ENCODE results near the gene CSNK2A1. TPM values are rescaled to one million over a fixed set of nuclear protein-coding genes. Genes with fewer than 3 reads are reported as not detected.

Gene CSNK2A1
- total and polyA plus RNA-seq, 4 donors, result 17.0 to 60.3 (median 39.7) TPM

- DNase-seq (ENCODE audit: low spot score), result no peak
- 94% methylated on average over 6 of the region's 6 CpGs for WGBS
- H3K36me3 ChIP-seq (ENCODE audit: control insufficient read depth in 4 of 4, insufficient read depth in 3 of 4, low read depth in 1 of 4, low read length in 3 of 4), result peaks cover 0 to 2% (median 0%) of the 10 kb centered on the region in 4 donors
- no peak overlapping the region for H3K27ac ChIP-seq (ENCODE audit: low read depth in 1 of 2, low read length in 2 of 2)
- H3K4me3 ChIP-seq (ENCODE audit: low read depth in 1 of 3, low read length in 3 of 3), result no peak overlapping the region
- peaks cover 0 to 6% (median 3%) of the 10 kb centered on the region in 4 donors for H3K9me3 ChIP-seq (ENCODE audit: control insufficient read depth in 4 of 4, low read length in 3 of 4)
- TF ChIP-seq HNF4A (conservative IDR thresholded peaks at IDR 0.05), result no peak
- H3K4me1 ChIP-seq (ENCODE audit: control insufficient read depth in 4 of 4, insufficient read depth in 4 of 4, low read length in 3 of 4), result no peaks in the 10 kb centered on the region
- no peaks in the 10 kb centered on the region for H3K27me3 ChIP-seq (ENCODE audit: control insufficient read depth in 4 of 4, insufficient read depth in 4 of 4, low read length in 3 of 4)
- H3K9ac ChIP-seq (ENCODE audit: low read depth in 1 of 2, low read length in 2 of 2), result no peak overlapping the region
These were observed 67.9 kb downstream of the CSNK2A1 start for GRCh38 chr20:475463-476357.

- DNase-seq (ENCODE audit: low spot score), result no peak
- Histone ChIP-seq H3K9me3 (ENCODE audit: control insufficient read depth in 4 of 4, low read length in 3 of 4) (peaks cover 0 to 6% (median 3%) of the 10 kb centered on the region in 4 donors), H3K4me3 (ENCODE audit: low read depth in 1 of 3, low read length in 3 of 3) (no peak overlapping the region), H3K4me1 (ENCODE audit: control insufficient read depth in 4 of 4, insufficient read depth in 4 of 4, low read length in 3 of 4) (peaks cover 0 to 5% (median 2%) of the 10 kb centered on the region in 4 donors), H3K27ac (ENCODE audit: low read depth in 1 of 2, low read length in 2 of 2) (no peak overlapping the region), H3K27me3 (ENCODE audit: control insufficient read depth in 4 of 4, insufficient read depth in 4 of 4, low read length in 3 of 4) (no peaks in the 10 kb centered on the region), H3K9ac (ENCODE audit: low read depth in 1 of 2, low read length in 2 of 2) (no peak overlapping the region), H3K36me3 (ENCODE audit: control insufficient read depth in 4 of 4, insufficient read depth in 3 of 4, low read depth in 1 of 4, low read length in 3 of 4) (peaks cover 0 to 2% (median 0%) of the 10 kb centered on the region in 4 donors)
- 94% methylated on average over 2 of the region's 2 CpGs for WGBS
- TF ChIP-seq FOXA2 (IDR thresholded peaks at IDR 0.05), result no peak
- TF ChIP-seq EGR1 (IDR thresholded peaks at IDR 0.05; ENCODE audit: low read depth in 2 of 2), result no peak
- TF ChIP-seq HNF4A (conservative IDR thresholded peaks at IDR 0.05), result no peak
- TF ChIP-seq YY1 (IDR thresholded peaks at IDR 0.05), result no peak
- no peak for TF ChIP-seq RXRA (IDR thresholded peaks at IDR 0.05)
- TF ChIP-seq ATF3 (IDR thresholded peaks at IDR 0.05), result no peak
- TF ChIP-seq HNF4G (IDR thresholded peaks at IDR 0.05), result no peak
- TF ChIP-seq NR2F2 (IDR thresholded peaks at IDR 0.05), result no peak
- no peak for TF ChIP-seq SP1 (IDR thresholded peaks at IDR 0.05)
These were observed 69.0 kb downstream of the CSNK2A1 start for GRCh38 chr20:474581-474980.

- 81% methylated on average over 1 of the region's 1 CpG for WGBS
- no peak overlapping the region for H3K4me3 ChIP-seq (ENCODE audit: low read depth in 1 of 3, low read length in 3 of 3)
- H3K36me3 ChIP-seq (ENCODE audit: control insufficient read depth in 4 of 4, insufficient read depth in 3 of 4, low read depth in 1 of 4, low read length in 3 of 4), result peaks cover 0 to 2% (median 0%) of the 10 kb centered on the region in 4 donors
- H3K9ac ChIP-seq (ENCODE audit: low read depth in 1 of 2, low read length in 2 of 2), result no peak overlapping the region
- H3K27me3 ChIP-seq (ENCODE audit: control insufficient read depth in 4 of 4, insufficient read depth in 4 of 4, low read length in 3 of 4), result no peaks in the 10 kb centered on the region
- no peak overlapping the region for H3K27ac ChIP-seq (ENCODE audit: low read depth in 1 of 2, low read length in 2 of 2)
- H3K9me3 ChIP-seq (ENCODE audit: control insufficient read depth in 4 of 4, low read length in 3 of 4), result peaks cover 0 to 6% (median 3%) of the 10 kb centered on the region in 4 donors
- peaks cover 0 to 8% (median 4%) of the 10 kb centered on the region in 4 donors for H3K4me1 ChIP-seq (ENCODE audit: control insufficient read depth in 4 of 4, insufficient read depth in 4 of 4, low read length in 3 of 4)
- no peak for DNase-seq (ENCODE audit: low spot score)
- no peak for TF ChIP-seq HNF4A (conservative IDR thresholded peaks at IDR 0.05)
These were observed 70.7 kb downstream of the CSNK2A1 start for GRCh38 chr20:472889-473292.

GRCh38 chr20:472137-472846 lies 71.3 kb downstream of the CSNK2A1 start:
- H3K36me3 ChIP-seq (ENCODE audit: control insufficient read depth in 4 of 4, insufficient read depth in 3 of 4, low read depth in 1 of 4, low read length in 3 of 4), result peaks cover 0 to 2% (median 0%) of the 10 kb centered on the region in 4 donors
- peaks cover 0 to 8% (median 4%) of the 10 kb centered on the region in 4 donors for H3K4me1 ChIP-seq (ENCODE audit: control insufficient read depth in 4 of 4, insufficient read depth in 4 of 4, low read length in 3 of 4)
- 87% methylated on average over 9 of the region's 9 CpGs for WGBS
- no peak overlapping the region for H3K4me3 ChIP-seq (ENCODE audit: low read depth in 1 of 3, low read length in 3 of 3)
- H3K9me3 ChIP-seq (ENCODE audit: control insufficient read depth in 4 of 4, low read length in 3 of 4), result peaks cover 0 to 10% (median 3%) of the 10 kb centered on the region in 4 donors
- no peaks in the 10 kb centered on the region for H3K27me3 ChIP-seq (ENCODE audit: control insufficient read depth in 4 of 4, insufficient read depth in 4 of 4, low read length in 3 of 4)
- no peak overlapping the region for H3K27ac ChIP-seq (ENCODE audit: low read depth in 1 of 2, low read length in 2 of 2)
- TF ChIP-seq SP1 (IDR thresholded peaks at IDR 0.05) (peak; percentile 57), HNF4A (conservative IDR thresholded peaks at IDR 0.05) (peak; percentile 49 to 74), RXRA (IDR thresholded peaks at IDR 0.05) (peak in 1 of 2 donors; percentile 20), CTCF (IDR thresholded peaks at IDR 0.05; ENCODE audit: low read depth, low read length, missing input control) (no peak)
- no peak overlapping the region for H3K9ac ChIP-seq (ENCODE audit: low read depth in 1 of 2, low read length in 2 of 2)
- no peak for DNase-seq (ENCODE audit: low spot score)
